Neural progenitor cell (in vitro differentiated cells): ENCODE data around the gene KLRC3. TPM values are rescaled to one million over a fixed set of nuclear protein-coding genes. Genes with fewer than 3 reads are reported as not detected.

ENCODE experiments used
- DNase-seq: peaks from one replicate; pipeline ENCODE4 v3.0.0-alpha.2; 2016; ENCODE audit warnings: low spot score
- H2AFZ ChIP-seq: fragments of 200-600 bp; sonication (generic); replicated peaks from 2 replicates; pipeline ENCODE4 v1.6.1; 2016; ENCODE audit warnings: antibody characterized with exemption
- H3F3A ChIP-seq: fragments of 200-600 bp; sonication (generic); 2 replicates; pipeline ENCODE4 v1.6.1; 2016; ENCODE audit warnings: antibody characterized with exemption, low read depth
- H3K27ac ChIP-seq: fragments of 200-600 bp; sonication (generic); 2 replicates; pipeline ENCODE4 v1.5.1; 2016; ENCODE audit warnings: mild to moderate bottlenecking
- H3K27me3 ChIP-seq: fragments of 200-600 bp; sonication (generic); 2 replicates; pipeline ENCODE4 v1.6.1; 2016; ENCODE audit warnings: mild to moderate bottlenecking, moderate library complexity
- H3K36me3 ChIP-seq: fragments of 200-600 bp; sonication (generic); 2 replicates; pipeline ENCODE4 v1.5.1; 2016
- H3K4me1 ChIP-seq: fragments of 200-600 bp; sonication (generic); 2 replicates; pipeline ENCODE4 v1.6.1; 2016; ENCODE audit warnings: mixed run types
- H3K4me2 ChIP-seq: fragments of 200-600 bp; sonication (generic); 2 replicates; pipeline ENCODE4 v1.6.1; 2016
- H3K4me3 ChIP-seq: fragments of 200-600 bp; sonication (generic); 2 replicates; pipeline ENCODE4 v1.5.1; 2016
- H3K79me2 ChIP-seq: fragments of 200-600 bp; sonication (generic); 2 replicates; pipeline ENCODE4 v1.6.1; 2016; ENCODE audit warnings: low read depth
- H3K9ac ChIP-seq: fragments of 200-600 bp; sonication (generic); 2 replicates; pipeline ENCODE4 v1.6.1; 2016
- H3K9me3 ChIP-seq: fragments of 200-600 bp; sonication (generic); 2 replicates; pipeline ENCODE4 v1.5.1; 2016; ENCODE audit warnings: low read depth
- H4K20me1 ChIP-seq: fragments of 200-600 bp; sonication (generic); 2 replicates; pipeline ENCODE4 v1.6.1; 2016; ENCODE audit warnings: low read depth
- H3K27ac Mint-ChIP-seq: 3 replicates; pipeline ENCODE4 v1.8.0; 2021; ENCODE audit warnings: mixed read lengths
- H3K27me3 Mint-ChIP-seq: 2 replicates; pipeline ENCODE4 v1.8.0; 2022; ENCODE audit warnings: low read depth, mild to moderate bottlenecking, inconsistent platforms, moderate library complexity, mixed read lengths; ENCODE audit not compliant: insufficient read depth
- H3K36me3 Mint-ChIP-seq: 3 replicates; pipeline ENCODE4 v1.8.0; 2021; ENCODE audit warnings: mixed read lengths
- H3K4me1 Mint-ChIP-seq: 3 replicates; pipeline ENCODE4 v1.8.0; 2021; ENCODE audit warnings: mixed read lengths
- H3K4me3 Mint-ChIP-seq: 3 replicates; pipeline ENCODE4 v1.8.0; 2021; ENCODE audit warnings: mild to moderate bottlenecking, moderate library complexity, mixed read lengths
- H3K9me3 Mint-ChIP-seq: 3 replicates; pipeline ENCODE4 v1.8.0; 2020; ENCODE audit warnings: mixed read lengths
- CTCF ChIP-seq: fragments of 200-600 bp; sonication (generic); IDR thresholded peaks from 2 replicates; pipeline ENCODE4 v1.5.1; 2017; ENCODE audit warnings: antibody characterized with exemption, mild to moderate bottlenecking
- EZH2 ChIP-seq: fragments of 200-600 bp; sonication (generic); IDR thresholded peaks from 2 replicates; pipeline ENCODE4 v1.6.1; 2017; ENCODE audit warnings: antibody characterized with exemption, mild to moderate bottlenecking, moderate library complexity
- EZH2phosphoT487 ChIP-seq: fragments of 200-600 bp; sonication (generic); IDR thresholded peaks from 2 replicates; pipeline ENCODE4 v1.6.1; 2017; ENCODE audit warnings: antibody characterized with exemption
- total RNA-seq: library from RNA; depleted of rRNA; stranded (reverse); fragments of >200 nt; gene quantifications from 2 replicates; pipeline ENCODE4 v1.2.3, GENCODE V29; 2015; ENCODE audit warnings: low replicate concordance

Gene KLRC3
- total RNA-seq, 1 donor from 2014 or later = not detected

- Histone ChIP-seq H3F3A (no peaks in the 10 kb centered on the region), H3K9ac (no peak overlapping the region), H3K9me3 (no peaks in the 10 kb centered on the region), H3K4me1 (no peaks in the 10 kb centered on the region), H3K36me3 (no peaks in the 10 kb centered on the region), H3K27me3 (no peaks in the 10 kb centered on the region), H3K27ac (no peak overlapping the region), H3K4me3 (no peak overlapping the region), H3K4me2 (no peak overlapping the region), H4K20me1 (no peaks in the 10 kb centered on the region), H3K79me2 (no peaks in the 10 kb centered on the region), H2AFZ (peak overlapping the region; percentile 47)
- Mint-ChIP-seq H3K27me3 (no peaks in the 10 kb centered on the region), H3K27ac (no peak overlapping the region), H3K4me3 (no peak overlapping the region), H3K9me3 (no peaks in the 10 kb centered on the region), H3K36me3 (no peaks in the 10 kb centered on the region), H3K4me1 (no peaks in the 10 kb centered on the region)
- TF ChIP-seq EZH2 (no peak), EZH2phosphoT487 (no peak), CTCF (no peak)
- no peak for DNase-seq
Measured at GRCh38 chr12:10406725-10407124, 13.7 kb downstream of the KLRC3 start.

GRCh38 chr12:10405294-10405693 lies 15.1 kb downstream of the KLRC3 start:
- TF ChIP-seq EZH2 = no peak
- no peak for TF ChIP-seq CTCF
- no peak for TF ChIP-seq EZH2phosphoT487
- H3K4me3 Mint-ChIP-seq = no peak overlapping the region
- H3K4me1 ChIP-seq = no peaks in the 10 kb centered on the region

GRCh38 chr12:10404798-10405197 lies 15.6 kb downstream of the KLRC3 start:
- H3F3A ChIP-seq = no peaks in the 10 kb centered on the region
- no peaks in the 10 kb centered on the region for H3K36me3 ChIP-seq
- no peak overlapping the region for H3K27ac Mint-ChIP-seq
- no peak overlapping the region for H3K9ac ChIP-seq
- no peak overlapping the region for H3K4me2 ChIP-seq
- H3K4me1 ChIP-seq = no peaks in the 10 kb centered on the region
- no peaks in the 10 kb centered on the region for H3K4me1 Mint-ChIP-seq
- no peak overlapping the region for H3K4me3 ChIP-seq
- H3K4me3 Mint-ChIP-seq = no peak overlapping the region
- H3K9me3 ChIP-seq = no peaks in the 10 kb centered on the region
- no peak overlapping the region for H2AFZ ChIP-seq
- no peaks in the 10 kb centered on the region for H3K27me3 Mint-ChIP-seq
- H3K27me3 ChIP-seq = no peaks in the 10 kb centered on the region
- no peaks in the 10 kb centered on the region for H4K20me1 ChIP-seq
- H3K27ac ChIP-seq = no peak overlapping the region
- TF ChIP-seq EZH2phosphoT487 (no peak), EZH2 (no peak), CTCF (no peak)
- DNase-seq = no peak
- no peaks in the 10 kb centered on the region for H3K79me2 ChIP-seq
- H3K9me3 Mint-ChIP-seq = no peaks in the 10 kb centered on the region
- no peaks in the 10 kb centered on the region for H3K36me3 Mint-ChIP-seq

More at GRCh38 chr12:10405294-10405693, 15.1 kb downstream of the KLRC3 start:
- Mint-ChIP-seq H3K9me3 (no peaks in the 10 kb centered on the region), H3K4me1 (no peaks in the 10 kb centered on the region), H3K36me3 (no peaks in the 10 kb centered on the region), H3K27ac (no peak overlapping the region), H3K27me3 (no peaks in the 10 kb centered on the region)
- no peak overlapping the region for H3K27ac ChIP-seq
- H3K79me2 ChIP-seq = no peaks in the 10 kb centered on the region
- H3F3A ChIP-seq = no peaks in the 10 kb centered on the region
- no peak for DNase-seq
- H3K36me3 ChIP-seq = no peaks in the 10 kb centered on the region
- no peak overlapping the region for H3K4me3 ChIP-seq
- no peaks in the 10 kb centered on the region for H3K9me3 ChIP-seq
- no peaks in the 10 kb centered on the region for H3K27me3 ChIP-seq
- H2AFZ ChIP-seq = no peak overlapping the region
- no peaks in the 10 kb centered on the region for H4K20me1 ChIP-seq
- no peak overlapping the region for H3K9ac ChIP-seq
- H3K4me2 ChIP-seq = no peak overlapping the region
